Activated naive CD4-positive, alpha-beta T cell treated with anti-CD3 and anti-CD28 coated beads, Interleukin-2, amount 50 U/mL, for 16 hours (primary cell): ENCODE results near the gene QRICH2.
"Not testable (repeated sequence)": the region's sequence is repeated elsewhere in the genome, so short reads cannot be mapped to it uniquely, and the experiment has no call there.

Source experiments
- DNase-seq: peaks from one replicate; pipeline ENCODE4 v3.0.0-alpha.2; 2020

The QRICH2 gene

DNA sequence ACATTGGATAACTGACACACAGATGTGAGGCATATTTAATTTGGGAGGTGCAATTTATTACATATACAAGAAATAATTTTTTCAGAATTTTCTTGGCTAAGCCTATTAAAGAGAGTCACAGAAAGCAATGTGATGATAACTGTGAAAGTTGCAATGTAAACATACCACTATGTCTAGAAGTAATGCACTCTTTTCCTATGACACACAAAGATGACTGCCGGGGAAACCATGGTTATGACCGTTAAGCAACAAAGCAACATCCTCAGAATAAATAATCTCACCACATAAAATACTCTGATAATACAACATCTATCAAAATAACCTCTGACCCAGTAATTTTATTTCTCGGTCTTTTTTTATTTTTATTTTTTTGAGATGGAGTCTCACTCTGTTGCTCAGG, 10.5 kb upstream of the QRICH2 start:
- no peak for DNase-seq

DNA sequence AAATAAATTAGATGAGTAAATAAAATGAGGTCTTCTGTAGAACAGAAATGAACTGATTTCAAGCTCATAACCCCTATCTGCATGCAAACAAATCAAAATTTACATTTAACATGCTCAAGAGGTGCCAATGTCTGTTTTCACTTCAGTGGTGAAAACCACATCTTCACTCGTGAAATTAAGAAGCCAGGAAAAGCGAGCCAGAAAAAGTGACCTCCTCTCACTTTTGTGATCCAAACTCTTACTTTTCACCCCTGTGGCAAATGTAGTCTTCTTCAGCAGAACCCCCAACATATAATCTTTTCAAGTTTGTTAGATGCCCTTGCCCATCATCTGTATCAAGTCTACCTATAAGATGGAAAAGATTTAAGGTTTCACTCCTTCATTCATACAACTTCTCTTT, 9.5 kb upstream of the QRICH2 start:
- DNase-seq, result no peak

DNA sequence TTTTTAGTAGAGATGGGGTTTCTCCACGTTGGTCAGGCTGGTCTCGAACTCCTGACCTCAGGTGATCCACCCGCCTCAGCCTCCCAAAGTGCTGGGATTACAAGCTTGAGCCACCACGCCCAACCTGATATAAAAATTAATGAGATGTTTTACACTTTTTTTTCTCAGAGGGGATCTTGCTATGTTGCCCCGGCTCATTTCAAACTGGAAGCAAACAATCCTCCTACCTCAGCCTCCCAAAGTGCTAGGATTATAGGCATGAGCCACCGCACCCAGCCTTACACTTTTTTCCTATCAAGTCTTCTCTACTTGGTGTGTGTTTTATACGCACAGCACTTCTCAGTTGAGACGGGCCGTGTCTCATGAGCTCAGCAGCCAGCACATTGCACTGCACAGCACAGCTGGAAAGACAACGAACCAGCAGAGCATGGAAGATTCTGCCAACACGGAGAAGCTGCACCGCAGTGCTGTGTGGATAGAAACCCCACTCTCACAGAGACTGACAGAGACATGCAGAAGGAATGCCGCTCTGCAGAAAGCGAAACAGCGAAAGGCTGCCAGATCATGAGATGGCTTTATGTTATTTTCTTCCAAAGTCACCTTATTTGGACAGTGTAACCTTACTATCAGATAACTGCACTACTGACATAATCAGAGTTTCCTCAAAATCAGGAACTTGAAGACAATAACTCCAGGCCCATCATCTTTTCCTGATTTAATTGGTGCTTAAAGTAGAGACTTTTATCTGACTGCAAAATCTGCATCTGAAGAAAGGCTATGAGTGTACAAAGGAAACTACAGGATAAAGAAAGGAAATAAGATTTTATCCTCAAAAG, 6.5 kb upstream of the QRICH2 start:
- DNase-seq, result no peak

DNA sequence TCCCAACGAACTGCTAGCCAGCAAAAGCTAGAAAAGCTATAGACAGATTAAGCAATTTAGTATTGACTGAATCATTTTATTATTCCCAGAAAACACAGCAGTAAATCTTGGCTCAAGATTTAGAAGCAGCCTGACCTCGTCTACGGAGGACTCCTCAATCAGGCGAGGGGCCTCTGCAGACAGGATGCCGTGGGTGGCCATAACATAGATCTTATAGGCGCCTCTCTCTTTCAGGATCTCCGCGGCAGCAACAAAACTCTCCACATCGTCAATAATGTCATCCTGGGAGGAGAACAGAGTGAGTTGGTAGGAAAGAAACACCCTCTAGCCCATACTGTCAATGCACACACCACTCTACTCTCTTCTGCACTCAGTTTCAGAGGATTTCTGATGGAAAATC, 4.7 kb upstream of the QRICH2 start:
- no peak for DNase-seq

DNA sequence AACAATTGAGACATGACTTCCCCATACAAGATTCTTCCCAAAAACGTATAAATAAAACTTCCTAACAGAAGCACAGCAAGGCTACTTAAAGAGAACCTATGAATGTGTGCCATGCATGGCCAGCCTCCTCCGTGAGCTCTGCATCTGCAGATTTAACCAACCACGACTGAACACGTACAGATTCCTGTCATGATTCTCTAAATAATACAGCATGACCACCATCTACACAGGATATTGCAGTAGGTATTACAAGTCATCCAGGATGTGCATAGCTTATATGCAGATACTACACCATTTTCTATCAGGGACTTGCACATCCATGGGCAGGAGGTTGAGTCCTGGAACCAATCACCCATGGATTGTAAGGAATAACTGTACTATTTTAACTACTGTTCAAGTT, 1.4 kb upstream of the QRICH2 start:
- no peak for DNase-seq

DNA sequence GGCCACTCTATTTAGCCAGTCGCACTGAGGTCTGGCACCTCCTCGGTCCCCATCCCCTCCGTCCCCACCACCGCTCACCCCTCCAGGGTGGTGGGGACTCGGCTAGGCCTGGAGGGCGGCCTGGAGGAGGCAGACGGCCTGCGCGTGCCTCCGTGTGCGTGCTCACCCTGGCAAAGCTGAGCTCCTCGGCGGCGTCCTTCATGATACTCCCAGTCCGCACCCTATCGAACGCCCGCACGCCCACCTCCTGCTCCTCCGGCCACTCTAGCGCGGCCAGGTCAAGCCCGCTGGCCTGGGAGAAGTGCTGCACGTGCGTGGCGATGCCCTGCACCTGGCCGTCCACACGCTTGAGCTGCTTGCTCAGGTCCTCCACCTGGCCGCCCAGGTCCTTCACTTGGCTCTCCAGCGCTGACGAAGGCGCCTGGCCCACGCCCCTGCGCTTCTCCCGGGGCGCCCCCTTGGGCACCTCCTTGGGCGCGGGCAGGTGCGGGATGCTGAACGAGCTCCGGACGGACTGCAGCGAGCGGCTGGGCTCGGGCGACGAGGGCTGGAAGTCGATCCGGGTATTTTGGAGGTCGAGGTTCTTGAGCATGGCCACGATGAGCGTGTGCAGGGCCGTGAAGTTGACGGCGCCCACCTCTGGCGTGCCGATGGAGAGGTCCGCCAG, 644 bp downstream of the QRICH2 start:
- DNase-seq, result no peak

DNA sequence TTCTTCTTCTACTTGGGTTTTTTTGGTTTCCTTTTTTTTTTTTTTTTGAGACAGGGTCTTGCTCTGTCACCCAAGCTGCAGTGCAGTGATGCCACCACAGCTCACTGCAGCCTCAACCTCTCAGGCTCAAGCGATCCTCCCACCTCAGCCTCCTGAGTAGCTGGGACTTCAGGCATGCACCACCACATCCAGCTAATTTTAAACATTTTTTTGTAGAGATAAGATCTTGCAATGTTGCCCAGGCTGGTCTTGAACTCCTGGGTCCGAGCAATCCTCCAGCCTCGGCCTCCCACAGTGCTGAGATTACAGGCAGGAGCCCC, 3.0 kb downstream of the QRICH2 start:
- DNase-seq, result not testable (repeated sequence)

DNA sequence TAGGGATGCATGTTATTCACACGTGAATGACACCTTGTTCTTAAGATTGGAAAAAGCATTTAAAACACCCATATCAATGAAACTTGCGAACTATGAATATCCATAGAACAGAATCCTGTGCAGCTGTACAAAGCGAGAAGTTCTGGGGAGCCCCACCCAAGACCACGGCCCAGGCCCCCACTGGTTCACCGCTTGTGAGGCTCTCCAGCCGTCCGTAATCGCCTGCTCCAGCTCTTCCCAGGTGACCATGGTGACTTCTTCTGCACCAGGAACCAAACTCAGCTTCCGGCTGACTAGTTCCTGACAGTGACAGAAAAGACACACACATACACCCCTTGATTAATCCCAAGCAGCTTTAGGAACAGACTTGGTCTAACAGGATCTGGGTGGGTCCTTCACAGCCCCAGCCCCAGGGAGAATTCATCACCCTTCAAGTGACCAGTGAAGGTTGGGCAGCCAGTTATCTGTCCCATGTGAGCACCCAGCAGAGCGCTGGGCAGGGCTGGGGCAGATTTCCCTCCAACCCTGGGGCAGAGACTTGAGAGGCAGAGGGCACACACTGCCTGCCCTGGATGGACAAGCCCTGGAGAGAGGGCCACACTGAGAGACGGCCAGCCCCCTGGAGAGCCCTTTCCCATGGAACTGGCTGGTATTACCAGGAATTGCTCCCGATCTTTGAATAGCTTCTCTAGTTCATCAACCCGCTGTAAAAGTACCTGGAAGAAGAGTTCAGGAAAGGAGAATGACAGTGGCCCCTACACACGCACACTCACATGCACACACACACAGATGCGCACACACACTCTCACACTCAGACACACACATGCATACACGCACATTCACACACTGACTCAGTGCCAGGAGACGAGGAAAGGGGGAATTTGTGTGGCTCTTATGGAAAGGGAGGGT, 3.6 kb downstream of the QRICH2 start:
- DNase-seq, result no peak

DNA sequence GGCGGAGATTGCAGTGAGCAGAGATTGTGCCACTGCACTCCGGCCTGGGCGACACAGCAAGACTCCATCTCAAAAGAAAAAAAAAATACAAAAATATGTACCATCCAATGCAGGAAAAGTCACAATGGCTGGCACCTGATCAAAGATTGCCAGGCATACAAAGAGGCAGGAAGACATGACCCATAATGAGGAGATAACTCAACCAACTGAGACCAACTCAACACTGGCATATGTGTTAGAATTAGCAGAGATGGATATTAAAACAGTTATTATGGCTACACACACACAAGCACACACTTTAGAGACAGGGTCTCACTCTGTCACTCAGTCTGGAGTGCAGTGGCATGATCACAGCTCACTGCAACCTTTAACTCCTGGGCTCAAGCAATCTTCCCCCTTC, 10.6 kb downstream of the QRICH2 start:
- DNase-seq, result no peak

DNA sequence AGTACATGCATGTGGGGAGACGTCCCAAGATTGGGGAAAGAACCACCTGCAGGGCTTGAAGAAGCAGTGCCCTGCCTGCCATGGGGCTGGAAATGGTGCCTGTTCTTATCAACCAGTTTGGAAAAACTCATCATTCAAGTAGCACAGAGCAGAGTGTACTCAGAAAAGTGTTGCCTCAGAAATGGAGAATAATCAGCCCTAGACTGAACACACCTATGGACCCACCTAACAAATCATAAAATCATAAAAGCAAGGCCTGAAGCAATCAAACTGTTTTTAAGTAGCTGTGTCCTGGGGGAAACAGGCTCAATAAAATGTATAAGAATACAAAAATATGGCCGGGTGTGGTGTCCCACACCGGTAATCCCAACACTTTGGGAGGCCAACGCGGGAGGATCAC, 11.2 kb downstream of the QRICH2 start:
- DNase-seq, result no peak

DNA sequence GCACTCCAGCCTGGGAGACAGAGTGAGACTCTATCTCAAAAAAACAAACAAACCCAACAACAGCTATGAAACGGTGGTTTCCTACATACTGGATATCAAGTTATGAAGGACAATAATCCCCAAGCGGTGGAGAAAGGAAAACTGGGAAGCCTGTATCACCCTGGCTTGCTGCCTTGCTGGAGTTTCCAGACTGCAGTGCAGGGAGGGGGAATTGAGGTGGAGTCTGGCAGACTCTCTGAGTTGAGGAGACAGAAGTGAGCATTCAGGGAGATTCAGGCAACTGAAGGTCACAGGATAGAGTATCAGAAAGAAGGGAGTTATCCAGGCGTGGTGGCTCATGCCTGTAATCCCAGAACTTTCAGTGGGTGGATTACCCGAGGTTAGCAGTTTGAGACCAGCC, 11.9 kb downstream of the QRICH2 start:
- no peak for DNase-seq

DNA sequence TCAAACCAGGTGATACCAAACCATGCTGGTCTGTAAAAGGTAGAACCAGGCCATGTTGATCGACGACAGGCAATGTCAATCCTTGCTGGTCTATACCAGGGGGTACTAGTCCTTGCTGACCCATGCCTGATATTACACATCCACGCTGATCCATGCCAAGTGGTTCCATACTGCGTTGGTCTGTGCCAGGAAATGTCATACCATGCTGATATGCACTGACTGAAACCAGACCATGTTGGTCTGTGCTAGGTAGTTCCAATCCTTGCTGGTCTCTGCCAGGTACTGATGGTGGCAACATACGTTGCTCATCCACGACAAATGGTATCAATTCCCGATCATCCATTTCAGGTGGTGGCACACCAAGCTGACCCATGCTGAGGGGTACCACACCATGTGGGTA, 15.0 kb downstream of the QRICH2 start:
- DNase-seq, result no peak

DNA sequence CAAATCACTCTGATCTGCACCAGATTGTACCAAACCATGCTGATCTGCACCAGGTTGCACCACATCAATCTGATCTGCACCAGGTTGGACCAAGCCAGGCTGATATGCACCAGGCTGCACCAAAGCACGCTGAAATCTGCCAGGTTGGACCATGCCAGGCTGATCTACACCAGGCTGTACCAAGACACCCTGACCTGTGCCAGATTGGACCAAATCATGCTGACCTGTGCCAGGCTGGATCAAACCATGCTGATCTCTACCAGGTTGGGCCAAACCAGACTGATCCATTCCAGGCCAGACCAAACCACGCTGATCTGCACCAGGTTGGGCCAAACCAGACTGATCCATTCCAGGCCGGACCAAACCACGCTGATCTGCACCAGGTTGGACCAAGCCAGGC, 15.5 kb downstream of the QRICH2 start:
- no peak for DNase-seq

DNA sequence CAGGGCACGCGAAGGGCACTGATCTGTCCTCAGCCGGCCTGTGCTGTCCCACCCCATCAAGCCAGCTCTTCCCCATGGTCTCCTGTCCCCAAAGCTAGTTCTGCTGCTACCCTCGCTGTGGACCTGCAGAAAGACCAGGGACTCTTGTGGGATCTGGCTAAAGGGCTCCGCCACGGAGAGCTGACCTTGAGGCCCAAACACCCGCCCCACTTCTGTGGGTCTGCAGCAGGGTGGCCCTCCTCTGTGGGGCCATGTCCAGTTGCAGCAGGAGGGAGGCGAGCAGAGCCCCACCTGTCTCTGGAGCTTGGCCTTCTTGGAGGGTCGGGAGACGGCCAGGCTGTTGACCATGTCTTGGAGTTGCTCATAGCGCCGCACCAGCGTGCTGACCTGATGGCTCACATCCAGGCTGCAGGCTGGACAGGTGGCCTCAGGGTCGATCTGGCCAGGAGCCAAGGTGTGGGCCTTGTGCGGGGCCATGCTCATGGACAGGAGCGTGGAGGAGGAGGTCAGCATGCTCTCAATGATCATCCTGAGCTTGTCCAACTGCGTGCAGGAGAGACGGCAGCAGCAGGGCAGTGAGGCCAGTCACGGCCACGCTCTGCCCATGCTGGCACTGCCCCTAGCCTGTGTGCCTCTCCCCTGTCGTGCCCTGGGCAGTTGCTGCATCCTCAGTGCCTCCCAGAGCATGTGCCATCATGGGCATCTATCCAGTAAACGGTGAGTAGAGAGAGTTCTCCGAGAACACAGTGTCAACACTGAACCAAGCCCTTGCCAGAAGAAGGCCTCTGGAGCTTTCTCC, 26.3 kb downstream of the QRICH2 start:
- DNase-seq, result no peak

DNA sequence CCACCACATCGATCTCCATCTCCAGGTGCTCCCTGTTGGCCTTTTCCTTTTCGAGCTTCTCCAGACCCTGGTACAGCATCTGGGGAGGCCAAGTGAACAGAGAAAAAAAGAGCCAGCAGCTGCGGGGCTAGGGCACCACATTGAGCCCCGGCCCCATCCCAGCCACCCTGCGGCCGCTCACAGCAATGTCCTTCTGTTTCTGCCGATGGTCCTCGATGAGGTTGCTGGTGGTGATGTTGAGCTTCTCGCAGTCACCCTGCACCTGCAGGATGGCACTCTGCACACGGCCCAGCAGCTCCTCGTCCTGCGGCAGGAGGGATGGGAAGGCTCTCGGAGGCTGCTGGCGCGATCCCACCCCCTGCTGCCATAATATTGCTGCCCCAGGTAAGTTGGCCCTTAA, 27.4 kb downstream of the QRICH2 start:
- DNase-seq, result no peak

DNA sequence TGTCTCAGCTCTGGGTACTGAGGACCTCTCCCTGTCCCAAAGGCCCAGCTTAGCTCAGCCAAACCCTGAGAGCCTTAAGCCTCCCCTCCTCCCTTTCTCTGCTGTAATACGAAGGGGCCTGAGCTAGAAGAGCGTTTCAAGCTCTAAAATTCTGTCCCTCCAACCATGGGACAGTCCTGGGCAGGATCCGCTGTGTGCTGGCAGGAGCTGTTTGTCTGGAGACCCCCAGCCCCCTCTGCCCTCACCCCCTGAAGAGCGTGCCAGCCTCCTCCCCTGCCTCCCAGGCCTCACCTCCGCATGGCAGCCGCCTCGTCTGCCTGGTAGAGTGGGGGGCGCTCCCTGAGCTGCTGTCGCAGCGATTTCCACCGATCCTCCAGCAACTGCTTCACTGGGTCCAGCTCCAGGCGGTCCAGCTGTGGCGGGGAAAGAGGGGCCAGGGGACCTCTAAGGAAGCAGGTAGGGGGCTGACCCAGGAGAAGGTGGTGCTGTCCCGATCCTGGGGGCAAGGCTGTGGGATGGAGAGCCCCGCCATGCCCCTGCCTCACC, 28.3 kb downstream of the QRICH2 start:
- no peak for DNase-seq

DNA sequence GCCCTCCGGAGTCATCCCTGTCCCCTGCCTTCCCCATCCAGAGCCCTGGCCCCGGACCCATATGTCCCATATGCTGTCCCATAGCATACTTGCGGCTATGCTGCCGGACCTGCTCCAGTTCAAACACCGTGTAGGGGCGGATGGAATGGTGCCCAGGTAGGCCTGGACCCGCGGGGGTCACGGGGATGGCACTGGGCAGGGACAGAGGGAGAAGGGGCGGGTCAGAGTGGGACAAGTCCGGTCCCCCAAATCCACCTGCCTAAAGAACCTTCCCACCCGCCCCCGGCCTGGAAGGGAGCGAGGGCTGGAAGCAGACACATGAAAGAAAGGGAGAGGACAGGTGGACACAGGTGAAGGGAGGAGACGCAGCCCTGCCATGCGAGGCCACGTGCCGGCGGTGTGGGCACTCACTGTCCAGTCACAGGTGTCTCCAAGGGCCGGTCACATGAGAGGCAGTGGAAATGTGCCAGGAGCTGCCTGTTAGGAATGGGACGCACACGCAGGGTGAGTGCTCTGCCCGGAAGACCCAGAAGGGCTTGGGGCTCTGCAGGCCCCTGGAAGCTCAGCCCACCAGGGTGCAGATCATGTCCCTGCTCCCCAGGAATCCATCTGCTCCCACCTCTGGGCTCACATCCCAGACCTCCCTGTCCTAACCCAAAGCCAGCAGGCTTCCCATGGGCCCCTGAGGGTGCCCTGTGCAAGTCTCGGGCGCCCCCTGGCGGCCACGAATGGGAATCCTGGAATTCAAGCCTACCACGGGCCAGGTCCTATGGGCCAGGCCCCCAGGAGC, 28.9 kb downstream of the QRICH2 start:
- DNase-seq, result peak; percentile 83

DNA sequence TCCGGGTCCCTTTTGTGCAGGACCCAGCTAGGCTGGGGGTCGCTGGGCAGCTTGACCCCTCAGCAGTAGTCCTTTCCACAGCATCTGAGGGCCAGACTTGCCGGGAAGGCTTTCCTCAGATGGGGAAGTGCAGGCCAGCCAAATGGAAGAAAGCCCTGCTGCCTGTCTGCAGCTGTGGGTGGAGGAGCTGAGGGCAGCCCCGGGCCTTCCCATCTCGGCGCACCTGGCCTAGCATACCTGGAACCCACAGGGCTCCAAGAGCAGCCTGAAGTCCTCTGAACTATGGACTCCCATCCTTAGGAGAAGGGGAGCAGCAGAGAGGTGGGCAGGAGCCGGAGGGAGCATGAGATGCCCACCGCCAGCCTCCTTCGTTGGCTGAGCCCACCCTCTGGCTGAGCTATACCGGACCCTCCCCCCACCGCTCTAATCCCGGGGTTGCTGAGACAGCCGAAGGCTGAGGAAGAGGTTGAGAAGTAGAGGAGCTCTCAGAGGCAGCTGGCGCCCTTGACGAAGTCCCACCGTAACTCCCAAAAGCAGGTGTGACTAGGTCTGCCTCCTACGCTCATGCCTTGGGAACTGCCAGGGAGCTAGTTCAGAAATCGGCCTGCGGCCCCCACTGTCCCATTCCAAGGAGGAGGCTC, 29.7 kb downstream of the QRICH2 start:
- DNase-seq, result no peak

DNA sequence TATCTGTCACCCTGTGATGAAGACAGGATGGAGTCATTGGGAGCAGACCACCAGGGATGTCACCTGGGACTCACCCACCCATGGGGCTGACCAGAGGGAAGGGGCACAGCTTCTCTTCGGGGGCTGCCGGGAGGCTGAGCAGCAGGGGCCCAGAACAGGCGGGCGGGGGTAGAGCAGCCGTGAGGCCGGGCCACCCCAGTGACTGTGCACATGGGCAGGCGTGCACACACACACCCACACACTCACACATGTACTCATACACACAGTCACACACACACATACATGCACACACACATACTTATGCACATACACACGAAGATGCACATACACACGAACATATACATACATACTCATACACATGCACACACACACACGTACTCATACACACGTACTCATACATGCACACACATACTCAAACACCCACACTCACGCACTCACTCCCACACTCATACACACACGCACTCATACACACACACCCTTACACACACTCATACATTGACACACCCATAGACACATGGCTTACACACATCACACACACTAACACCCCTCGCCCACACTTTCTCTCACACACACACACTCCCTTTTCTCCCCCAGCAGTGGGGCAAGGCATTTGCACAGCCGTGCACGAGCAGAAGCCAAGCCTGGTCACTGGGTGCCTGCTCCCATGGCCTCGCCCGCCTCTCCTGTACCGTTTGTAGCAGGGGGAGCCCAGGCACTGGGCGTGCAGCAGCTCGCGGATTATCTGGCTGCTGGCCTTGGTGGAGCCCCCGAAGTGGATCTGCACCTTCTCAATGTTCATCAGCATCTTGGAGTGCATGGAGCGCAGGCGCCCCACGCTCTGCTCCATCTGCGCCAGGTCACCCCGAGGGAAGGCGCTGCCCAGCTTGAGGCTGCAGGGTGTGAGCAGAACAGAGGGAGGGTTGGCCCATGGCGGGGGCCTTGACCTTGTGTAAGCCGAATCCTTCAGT, 30.5 kb downstream of the QRICH2 start:
- peak; percentile 14 for DNase-seq
